GM21360 (cell line): ENCODE results near the gene KLHL9.
"Not testable (repeated sequence)": the region's sequence is repeated elsewhere in the genome, so short reads cannot be mapped to it uniquely, and the experiment has no call there.

Source experiments
- ATAC-seq: cut with Tn5 transposase; IDR thresholded peaks from one replicate; pipeline ENCODE4 v1.9.1; 2021; ENCODE audit warnings: mild to moderate bottlenecking, moderate library complexity; ENCODE audit not compliant: unreplicated experiment

The KLHL9 gene, protein sequence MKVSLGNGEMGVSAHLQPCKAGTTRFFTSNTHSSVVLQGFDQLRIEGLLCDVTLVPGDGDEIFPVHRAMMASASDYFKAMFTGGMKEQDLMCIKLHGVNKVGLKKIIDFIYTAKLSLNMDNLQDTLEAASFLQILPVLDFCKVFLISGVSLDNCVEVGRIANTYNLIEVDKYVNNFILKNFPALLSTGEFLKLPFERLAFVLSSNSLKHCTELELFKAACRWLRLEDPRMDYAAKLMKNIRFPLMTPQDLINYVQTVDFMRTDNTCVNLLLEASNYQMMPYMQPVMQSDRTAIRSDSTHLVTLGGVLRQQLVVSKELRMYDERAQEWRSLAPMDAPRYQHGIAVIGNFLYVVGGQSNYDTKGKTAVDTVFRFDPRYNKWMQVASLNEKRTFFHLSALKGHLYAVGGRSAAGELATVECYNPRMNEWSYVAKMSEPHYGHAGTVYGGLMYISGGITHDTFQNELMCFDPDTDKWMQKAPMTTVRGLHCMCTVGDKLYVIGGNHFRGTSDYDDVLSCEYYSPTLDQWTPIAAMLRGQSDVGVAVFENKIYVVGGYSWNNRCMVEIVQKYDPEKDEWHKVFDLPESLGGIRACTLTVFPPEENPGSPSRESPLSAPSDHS

GRCh38 chr9:21334701-21335632, at the start of gene KLHL9:
KLHL9 (minus strand) TSS chr9:21335404; CDS start chr9:21334859, 545 bp downstream.
- ATAC-seq: peak; percentile 82

GRCh38 chr9:21383627-21384026, 48.4 kb upstream of the KLHL9 start:
- no peak for ATAC-seq

- peak; percentile 98 for ATAC-seq
Observed at GRCh38 chr9:21381448-21382339, 46.5 kb upstream of the KLHL9 start.

- ATAC-seq: not testable (repeated sequence)
Observed at GRCh38 chr9:21371467-21371866, 36.3 kb upstream of the KLHL9 start.

GRCh38 chr9:21367957-21368356, 32.8 kb upstream of the KLHL9 start, which contains the start of gene IFNA13:
IFNA13 (minus strand) TSS chr9:21368057; CDS start chr9:21368010, 47 bp downstream.
- ATAC-seq: no peak

- peak; percentile 97 for ATAC-seq
Observed at GRCh38 chr9:21367169-21367568, 32.0 kb upstream of the KLHL9 start.

GRCh38 chr9:21362287-21362686, 27.1 kb upstream of the KLHL9 start:
- no peak for ATAC-seq

DNA sequence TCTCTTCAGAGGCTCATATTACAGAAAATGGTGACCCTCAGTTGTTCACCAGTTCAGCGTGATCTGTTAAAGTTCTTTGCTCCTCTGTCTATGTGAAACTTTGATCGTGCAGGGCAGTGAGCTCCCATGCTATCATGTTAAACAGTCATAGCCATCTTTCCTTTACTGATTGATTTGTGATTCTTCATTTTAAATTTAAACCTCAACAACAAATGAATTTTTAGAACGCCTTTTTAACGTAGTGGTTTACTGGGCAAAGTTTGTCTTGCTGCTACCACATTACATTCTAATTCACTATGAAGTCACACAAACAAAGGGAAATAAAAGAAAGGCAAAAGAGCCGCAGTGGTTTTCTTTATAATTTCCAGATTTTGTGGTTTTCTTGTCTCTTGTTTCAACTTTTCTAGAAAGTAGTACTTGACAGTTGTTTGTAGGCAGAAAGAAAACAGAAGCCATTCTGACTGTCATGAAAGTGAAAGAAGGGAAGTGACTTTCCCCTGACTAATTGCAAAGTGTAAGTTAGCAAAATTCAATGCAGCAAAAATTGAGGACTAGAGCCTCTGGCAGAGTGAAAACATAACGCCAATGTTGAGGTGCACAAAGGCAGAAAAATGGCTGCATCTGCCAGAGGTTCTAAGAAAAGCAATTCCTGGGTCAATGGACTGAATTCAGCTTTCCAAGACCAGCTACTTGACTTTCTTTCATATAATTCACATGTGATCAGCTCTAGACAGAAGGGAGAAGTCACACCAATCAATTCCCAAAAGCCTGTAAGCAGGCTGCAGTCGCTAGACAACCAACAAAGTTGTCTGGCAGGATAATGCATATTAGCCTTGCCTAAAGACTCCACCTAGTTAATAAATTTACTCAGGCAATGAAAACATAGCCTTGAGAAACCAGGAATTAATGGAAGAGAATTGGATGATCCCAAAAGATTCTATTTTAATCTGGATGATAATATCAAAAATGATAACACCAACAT, 22.6 kb upstream of the KLHL9 start:
- peak; percentile 91 for ATAC-seq

- no peak for ATAC-seq
Observed at GRCh38 chr9:21350787-21351186, 15.6 kb upstream of the KLHL9 start, which contains the start of gene IFNA6. IFNA6 (minus strand) TSS chr9:21350887; CDS start chr9:21350887, 0 bp downstream.

DNA sequence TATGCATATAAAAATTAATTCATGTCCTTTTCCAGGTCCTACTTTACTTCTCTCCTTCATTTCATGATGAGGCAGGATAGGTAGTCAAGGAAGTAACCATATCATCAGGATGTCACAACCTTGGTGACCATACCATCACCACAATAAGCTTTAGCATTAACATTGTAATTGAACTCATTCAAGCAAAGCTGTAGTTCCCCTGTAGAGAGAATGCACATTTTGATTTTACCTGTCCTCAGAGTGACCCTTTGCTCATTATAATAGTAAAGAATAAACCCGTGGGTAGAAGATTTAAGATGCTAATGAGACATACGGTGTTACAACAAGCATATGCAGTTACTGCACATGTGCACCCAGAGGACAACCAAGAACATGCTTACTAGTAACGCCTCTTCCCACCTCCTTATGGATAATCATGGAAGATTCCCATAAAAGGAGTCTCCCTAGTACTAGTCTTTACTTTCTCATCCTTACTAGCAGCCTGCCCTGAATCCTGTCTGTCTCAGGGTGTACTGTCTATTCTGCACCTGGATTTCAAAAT, 13.3 kb upstream of the KLHL9 start:
- ATAC-seq: no peak

GRCh38 chr9:21340735-21341134, 5.5 kb upstream of the KLHL9 start:
- no peak for ATAC-seq

DNA sequence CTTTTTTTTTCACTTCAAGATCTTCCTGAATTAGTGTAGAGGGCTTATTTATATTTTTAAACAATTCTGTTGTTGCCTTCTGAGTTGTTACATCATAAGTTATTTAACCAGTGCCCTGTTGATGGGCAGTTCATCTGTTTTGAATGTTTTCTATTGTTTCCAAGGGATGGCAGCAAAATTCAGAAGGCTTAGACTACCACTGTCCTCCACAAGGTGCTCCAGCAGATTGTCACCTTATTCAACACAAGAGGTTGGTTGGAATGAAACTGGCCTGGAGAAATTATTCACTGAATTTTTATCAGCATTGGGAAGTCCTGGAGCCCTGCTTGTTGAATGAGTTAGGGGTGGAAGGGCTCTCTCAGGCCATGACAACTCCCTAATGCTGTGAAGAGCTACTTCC, 1.3 kb upstream of the KLHL9 start:
- no peak for ATAC-seq

DNA sequence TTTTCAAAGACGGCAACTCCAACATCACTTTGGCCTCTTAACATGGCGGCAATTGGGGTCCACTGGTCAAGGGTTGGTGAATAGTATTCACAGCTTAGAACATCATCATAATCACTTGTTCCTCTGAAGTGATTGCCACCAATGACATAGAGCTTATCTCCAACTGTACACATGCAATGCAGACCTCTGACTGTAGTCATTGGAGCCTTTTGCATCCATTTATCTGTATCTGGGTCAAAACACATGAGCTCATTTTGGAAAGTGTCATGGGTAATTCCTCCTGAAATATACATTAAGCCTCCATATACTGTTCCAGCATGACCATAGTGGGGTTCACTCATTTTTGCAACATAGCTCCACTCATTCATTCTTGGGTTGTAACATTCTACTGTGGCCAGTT, 2.0 kb downstream of the KLHL9 start:
- no peak for ATAC-seq

- ATAC-seq: no peak
Observed at GRCh38 chr9:21331676-21332402, 3.4 kb downstream of the KLHL9 start.

DNA sequence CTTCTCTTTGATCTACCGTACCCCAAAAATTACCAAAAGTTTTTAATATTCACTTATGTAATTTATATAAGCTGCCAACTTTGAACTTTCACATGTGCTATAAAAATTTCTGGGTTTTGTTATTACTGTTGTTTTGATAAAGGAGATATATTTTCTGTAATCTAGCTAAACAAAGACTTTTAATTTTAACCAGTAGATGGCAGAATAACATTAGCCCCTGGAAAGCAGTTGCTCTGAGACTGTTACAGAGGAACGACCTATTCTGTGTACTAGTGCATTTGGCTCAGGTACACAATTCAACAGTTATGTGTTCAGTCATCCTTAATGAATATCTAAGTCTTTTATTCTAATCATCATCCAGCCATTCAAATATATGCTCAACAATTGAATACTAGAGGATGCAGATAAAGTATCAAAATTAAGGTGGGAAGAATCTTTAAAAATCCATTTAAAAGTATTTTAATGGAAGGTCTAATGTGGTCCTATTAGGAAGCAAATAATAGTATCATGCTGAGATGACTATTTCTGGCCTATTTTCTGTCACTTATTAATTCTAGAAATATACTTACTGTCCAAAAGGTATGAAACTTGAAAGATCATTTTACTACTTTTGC, 8.6 kb downstream of the KLHL9 start:
- peak; percentile 82 for ATAC-seq

DNA sequence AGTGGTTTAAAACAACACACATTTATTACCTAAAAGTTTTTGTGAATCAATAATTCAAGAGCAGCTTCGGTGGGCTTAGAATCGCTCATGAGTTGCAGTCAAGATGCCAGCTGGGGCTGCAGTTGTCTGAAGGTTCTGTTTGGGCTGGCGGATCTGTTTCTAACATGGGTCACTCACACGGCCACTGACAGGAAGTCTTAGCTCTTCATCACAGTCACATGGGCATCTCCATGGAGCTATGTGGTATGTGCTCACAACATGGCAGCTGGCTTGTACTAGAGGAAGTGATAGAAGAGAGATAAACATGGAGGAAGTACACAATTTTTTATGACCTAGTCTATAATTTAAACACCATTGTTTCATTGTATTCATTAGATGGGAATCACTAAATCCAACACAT, 11.2 kb downstream of the KLHL9 start:
- ATAC-seq: no peak

DNA sequence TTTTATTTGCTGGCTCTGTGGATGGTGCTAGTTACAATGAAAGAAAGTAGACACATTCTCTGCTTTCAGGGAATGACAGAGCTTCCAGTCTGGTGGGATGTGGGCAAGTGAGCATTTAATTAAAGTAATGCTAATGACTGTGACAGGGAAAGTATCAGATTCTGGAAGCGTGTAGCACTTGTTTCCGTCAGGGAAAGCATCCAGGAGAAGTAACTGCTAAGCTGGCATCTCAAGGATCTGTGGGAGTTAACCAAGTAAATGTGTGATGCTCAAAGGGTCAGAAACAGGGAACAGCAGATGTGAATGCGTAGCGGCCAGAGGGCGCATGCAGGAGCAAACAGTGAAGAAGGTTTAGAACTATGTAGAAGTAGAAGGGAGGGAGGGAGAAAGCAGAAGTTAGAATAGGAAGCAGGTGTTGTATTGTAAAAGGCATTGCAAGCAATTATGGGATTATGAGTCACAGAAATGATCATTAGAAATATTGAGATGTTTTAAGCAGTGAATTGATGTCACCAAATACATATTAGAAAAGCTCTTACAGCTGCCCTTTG, 12.2 kb downstream of the KLHL9 start:
- ATAC-seq: no peak
